H9 (cell line): ENCODE data around the gene MRPL14. TPM values are rescaled to one million over a fixed set of nuclear protein-coding genes. Genes with fewer than 3 reads are reported as not detected.

Experiments
- DNase-seq: peaks from one replicate; pipeline ENCODE4 v3.0.0-alpha.2; 2017
- H2AFZ ChIP-seq: one replicate; pipeline ENCODE4 v1.6.1; 2013; ENCODE audit warnings: mild to moderate bottlenecking, low read length, control low read depth, moderate library complexity
- H2AK5ac ChIP-seq: 2 replicates; pipeline ENCODE4 v1.6.1; 2013; ENCODE audit warnings: low read length, control low read depth, mixed read lengths; ENCODE audit not compliant: insufficient read length
- H2BK120ac ChIP-seq: one replicate; pipeline ENCODE4 v1.6.1; 2013; ENCODE audit warnings: low read depth, mild to moderate bottlenecking, low read length, control low read depth, inconsistent platforms; ENCODE audit not compliant: poor library complexity, severe bottlenecking
- H2BK12ac ChIP-seq: 2 replicates; pipeline ENCODE4 v1.6.1; 2013; ENCODE audit warnings: low read length, control low read depth, mixed read lengths, low read depth; ENCODE audit not compliant: insufficient read length
- H2BK15ac ChIP-seq: 2 replicates; pipeline ENCODE4 v1.6.1; 2013; ENCODE audit warnings: low read depth, low read length, control low read depth
- H2BK20ac ChIP-seq: one replicate; pipeline ENCODE4 v1.6.1; 2013; ENCODE audit warnings: low read depth, mild to moderate bottlenecking, low read length, control low read depth, inconsistent platforms; ENCODE audit not compliant: poor library complexity, severe bottlenecking
- H2BK5ac ChIP-seq: 2 replicates; pipeline ENCODE4 v1.6.1; 2013; ENCODE audit warnings: low read length, control low read depth, mixed read lengths; ENCODE audit not compliant: insufficient read length
- H3K14ac ChIP-seq: 2 replicates; pipeline ENCODE4 v1.6.1; 2013; ENCODE audit warnings: low read length, control low read depth; ENCODE audit not compliant: insufficient read depth
- H3K18ac ChIP-seq: 2 replicates; pipeline ENCODE4 v1.6.1; 2013; ENCODE audit warnings: low read depth, mild to moderate bottlenecking, mixed read lengths, low read length, control low read depth; ENCODE audit not compliant: insufficient read length
- H3K23ac ChIP-seq: 2 replicates; pipeline ENCODE4 v1.6.1; 2013; ENCODE audit warnings: low read length, control low read depth, mixed read lengths, low read depth; ENCODE audit not compliant: insufficient read length
- H3K23me2 ChIP-seq: 2 replicates; pipeline ENCODE4 v1.6.1; 2013; ENCODE audit warnings: low read depth, mild to moderate bottlenecking, mixed read lengths, low read length, control low read depth; ENCODE audit not compliant: insufficient read length, poor library complexity, severe bottlenecking
- H3K27ac ChIP-seq: 2 replicates; pipeline ENCODE4 v1.5.1; 2013; ENCODE audit warnings: low read length, control low read depth, mixed read lengths, low read depth; ENCODE audit not compliant: insufficient read length
- H3K27me3 ChIP-seq: 2 replicates; pipeline ENCODE4 v1.6.1; 2013; ENCODE audit warnings: low read length, control low read depth, inconsistent platforms; ENCODE audit not compliant: insufficient read depth
- H3K4ac ChIP-seq: 2 replicates; pipeline ENCODE4 v1.6.1; 2013; ENCODE audit warnings: low read depth, mild to moderate bottlenecking, control low read depth, inconsistent platforms, low read length, moderate library complexity
- H3K4me1 ChIP-seq: 2 replicates; pipeline ENCODE4 v1.6.1; 2013; ENCODE audit warnings: low read length, control low read depth, inconsistent platforms; ENCODE audit not compliant: insufficient read depth
- H3K4me2 ChIP-seq: 2 replicates; pipeline ENCODE4 v1.6.1; 2013; ENCODE audit warnings: low read length, control low read depth, mixed read lengths; ENCODE audit not compliant: insufficient read length, insufficient read depth
- H3K56ac ChIP-seq: 2 replicates; pipeline ENCODE4 v1.6.1; 2013; ENCODE audit warnings: low read depth, mild to moderate bottlenecking, mixed read lengths, low read length, control low read depth; ENCODE audit not compliant: insufficient read length
- H3K79me1 ChIP-seq: 2 replicates; pipeline ENCODE4 v1.6.1; 2013; ENCODE audit warnings: low read depth, mild to moderate bottlenecking, moderate library complexity, low read length, control low read depth, inconsistent platforms; ENCODE audit not compliant: insufficient read depth, poor library complexity, severe bottlenecking
- H3K79me2 ChIP-seq: 2 replicates; pipeline ENCODE4 v1.6.1; 2013; ENCODE audit warnings: low read length, control low read depth, inconsistent platforms; ENCODE audit not compliant: insufficient read depth
- H3K9ac ChIP-seq: 2 replicates; pipeline ENCODE4 v1.6.1; 2013; ENCODE audit warnings: low read length, control low read depth, mixed read lengths; ENCODE audit not compliant: insufficient read length; ENCODE audit errors: extremely low read depth
- H3K9me3 ChIP-seq: one replicate; pipeline ENCODE4 v1.6.1; 2013; ENCODE audit warnings: low read depth, low read length, inconsistent platforms; ENCODE audit not compliant: control insufficient read depth
- H3T11ph ChIP-seq: one replicate; pipeline ENCODE4 v1.6.1; 2013; ENCODE audit warnings: mild to moderate bottlenecking, low read length, control low read depth, inconsistent platforms
- H4K20me1 ChIP-seq: one replicate; pipeline ENCODE4 v1.6.1; 2013; ENCODE audit not compliant: control insufficient read depth, insufficient read length, insufficient read depth
- H4K5ac ChIP-seq: 2 replicates; pipeline ENCODE4 v1.6.1; 2013; ENCODE audit warnings: low read depth, mild to moderate bottlenecking, mixed read lengths, low read length, control low read depth; ENCODE audit not compliant: insufficient read length
- H4K8ac ChIP-seq: replicated peaks from 2 replicates; pipeline ENCODE4 v1.6.1; 2013; ENCODE audit warnings: low read length, control low read depth, mixed read lengths, low read depth; ENCODE audit not compliant: insufficient read length
- H4K91ac ChIP-seq: 2 replicates; pipeline ENCODE4 v1.6.1; 2013; ENCODE audit warnings: low read depth, mild to moderate bottlenecking, moderate library complexity, mixed read lengths, low read length, control low read depth; ENCODE audit not compliant: insufficient read length
- H3K27ac Mint-ChIP-seq, 3 experiments: 2 replicates in 2 of 3; 3 replicates in 1 of 3; pipeline ENCODE4 v1.8.0; 2020 to 2021; ENCODE audit warnings: mixed read lengths in 3 of 3, mild to moderate bottlenecking in 1 of 3, moderate library complexity in 1 of 3
- H3K27me3 Mint-ChIP-seq: 2 replicates; pipeline ENCODE4 v1.8.0; 2021; ENCODE audit warnings: low read depth, mild to moderate bottlenecking, moderate library complexity, mixed read lengths
- H3K36me3 Mint-ChIP-seq, 3 experiments: 2 replicates in 2 of 3; 3 replicates in 1 of 3; pipeline ENCODE4 v1.8.0; 2020 to 2021; ENCODE audit warnings: low read depth in 3 of 3, mixed read lengths in 3 of 3; ENCODE audit not compliant: insufficient read depth in 1 of 3
- H3K4me1 Mint-ChIP-seq, 2 experiments: 2 replicates each; pipeline ENCODE4 v1.8.0; 2020; ENCODE audit warnings: mixed read lengths in 2 of 2
- H3K4me3 Mint-ChIP-seq, 2 experiments: 2 replicates in 1 of 2; 3 replicates in 1 of 2; pipeline ENCODE4 v1.8.0; 2020 to 2021; ENCODE audit warnings: mild to moderate bottlenecking in 2 of 2, mixed read lengths in 2 of 2, moderate library complexity in 1 of 2
- H3K9me3 Mint-ChIP-seq, 2 experiments: 2 replicates in 1 of 2; 3 replicates in 1 of 2; pipeline ENCODE4 v1.8.0; 2020; ENCODE audit warnings: mild to moderate bottlenecking in 2 of 2, mixed read lengths in 2 of 2, moderate library complexity in 1 of 2
- CTCF ChIP-seq: fragments of 200-600 bp; sonication (generic); conservative IDR thresholded peaks from 3 replicates; pipeline ENCODE4 v1.8.0; 2021; ENCODE audit warnings: antibody characterized with exemption, mild to moderate bottlenecking
- WGBS: extraction: QIAGEN DNeasy Blood & Tissue Kit; methylation state at CpG from one replicate; pipeline ENCODE4 v1.1.7; 2013; ENCODE audit warnings: missing lambda C conversion rate, low lambda C conversion rate, mixed read lengths; ENCODE audit not compliant: insufficient read length; ENCODE audit errors: extremely low coverage; 5-methylcytosine and 5-hydroxymethylcytosine counted together
- total RNA-seq: library from RNA; stranded (reverse); gene quantifications from 2 replicates; pipeline ENCODE4 v1.2.1, GENCODE V29; 2021

MRPL14 gene
- total RNA-seq, 1 experiment from 2014 or later = 80.1 TPM

GRCh38 chr6:44101832-44102231 is 25.4 kb downstream of the MRPL14 start:
- Histone ChIP-seq H3K14ac (no peak overlapping the region; the same call in 1 of the 2 replicates), H2BK15ac (no peak overlapping the region), H3K18ac (no peak overlapping the region), H2BK5ac (no peak overlapping the region), H3K27me3 (no peaks in the 10 kb centered on the region), H3K27ac (no peak overlapping the region), H3K4me2 (no peak overlapping the region), H4K20me1 (no peaks in the 10 kb centered on the region), H3K9me3 (no peaks in the 10 kb centered on the region), H2AFZ (no peak overlapping the region), H3K4me1 (no peaks in the 10 kb centered on the region), H2BK20ac (no peak overlapping the region), H2AK5ac (no peak overlapping the region), H4K5ac (no peak overlapping the region), H2BK12ac (no peak overlapping the region), H3K79me2 (no peaks in the 10 kb centered on the region), H4K8ac (no peak overlapping the region), H2BK120ac (no peak overlapping the region), H3T11ph (no peak overlapping the region), H3K23me2 (no peaks in the 10 kb centered on the region), H4K91ac (no peak overlapping the region), H3K23ac (no peak overlapping the region), H3K79me1 (peaks cover 4% of the 10 kb centered on the region), H3K4ac (no peak overlapping the region), H3K9ac (no peak overlapping the region), H3K56ac (no peak overlapping the region)
- no CpG with 5 or more reads among the region's 4 CpGs for WGBS
- no peaks in the 10 kb centered on the region for H3K9me3 Mint-ChIP-seq
- peaks cover 19 to 48% (median 45%) of the 10 kb centered on the region in 3 experiments; a peak in 6 of 7 replicates for H3K36me3 Mint-ChIP-seq
- no peak for TF ChIP-seq CTCF
- peaks cover 21 to 22% of the 10 kb centered on the region in 2 experiments for H3K4me1 Mint-ChIP-seq
- H3K27ac Mint-ChIP-seq = peak overlapping the region; percentile 56 to 66 (median 64); a peak in 6 of 7 replicates
- no peak overlapping the region; a peak in 2 of 5 replicates for H3K4me3 Mint-ChIP-seq
- DNase-seq = no peak
- H3K27me3 Mint-ChIP-seq = no peaks in the 10 kb centered on the region
